GM18909 (cell line): Measurements from ENCODE around the gene RNF26.

ENCODE experiments used
- ATAC-seq: cut with Tn5 transposase; IDR thresholded peaks from one replicate; pipeline ENCODE4 v1.9.1; 2021; ENCODE audit warnings: mild to moderate bottlenecking; ENCODE audit not compliant: unreplicated experiment, poor library complexity

RNF26 gene

DNA sequence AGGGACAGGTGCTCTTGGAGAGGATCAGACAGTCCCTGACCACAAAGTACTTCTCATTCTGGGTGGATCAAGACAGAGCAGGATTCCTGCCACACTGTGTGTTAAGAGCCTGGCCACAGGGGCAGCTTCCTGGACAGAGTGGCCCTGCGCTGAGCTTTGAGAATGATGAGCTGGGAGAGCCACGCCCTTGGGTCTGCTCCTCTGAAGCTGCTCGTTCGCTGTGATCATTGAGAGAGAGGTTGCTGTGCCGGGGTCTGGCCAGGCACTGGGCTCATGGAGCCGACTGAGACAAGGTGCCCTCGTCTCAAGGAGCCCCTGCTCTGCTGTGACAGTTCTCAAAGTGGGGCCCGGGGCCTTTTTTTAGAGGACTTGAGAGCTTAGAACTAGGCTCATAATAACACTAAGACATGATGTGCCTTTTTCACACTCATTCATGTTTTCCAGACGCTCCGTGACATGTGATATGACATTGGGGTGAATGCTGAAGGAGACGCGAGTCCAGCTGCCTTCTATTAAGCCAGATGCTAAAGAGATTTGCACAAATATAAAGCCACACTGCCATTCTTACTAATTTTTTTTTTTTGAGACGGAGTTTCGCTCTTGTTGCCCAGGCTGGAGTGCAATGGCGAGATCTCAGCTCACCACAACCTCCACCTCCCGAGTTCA is 13.7 kb downstream of the RNF26 start:
- no peak for ATAC-seq

DNA sequence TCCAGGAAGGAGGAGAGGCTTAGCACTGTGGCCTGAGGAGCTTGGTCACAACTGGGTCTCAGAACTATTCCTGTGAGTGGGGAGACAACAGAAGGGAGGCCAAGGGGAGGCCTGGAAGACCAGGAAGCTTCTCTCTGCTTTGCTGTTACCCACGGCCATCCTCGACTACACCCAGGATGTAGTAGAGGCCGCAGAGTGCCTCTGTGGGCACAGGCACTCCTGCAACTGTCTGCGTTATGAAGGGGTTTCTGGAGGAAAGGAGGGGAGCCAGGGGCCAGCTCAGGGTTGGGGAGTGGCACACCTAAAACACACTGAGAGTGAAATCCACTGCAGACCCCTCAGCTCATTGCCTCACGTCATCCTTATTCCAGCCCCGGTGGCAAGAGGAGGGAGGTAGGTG is 16.0 kb downstream of the RNF26 start:
- ATAC-seq: no peak

DNA sequence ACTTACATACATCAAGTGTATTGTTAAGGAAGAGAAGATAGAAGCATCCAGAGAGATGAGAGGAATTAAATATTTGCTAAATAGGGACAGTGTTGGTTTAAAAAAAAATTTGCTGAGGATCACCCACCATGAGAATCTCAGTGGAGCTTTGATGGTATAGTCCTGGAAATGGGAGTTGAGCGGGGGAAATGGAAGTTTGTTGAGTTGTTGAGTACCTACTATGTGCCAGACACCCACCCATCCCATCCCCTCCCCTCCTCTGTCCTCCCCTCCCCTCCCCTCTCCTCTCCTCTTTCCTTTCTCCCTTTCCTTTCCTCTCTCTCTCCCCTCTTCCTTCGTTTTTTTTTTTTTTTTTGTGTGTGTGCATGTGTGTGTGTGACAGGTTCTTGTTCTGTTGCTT is 16.9 kb downstream of the RNF26 start:
- no peak for ATAC-seq

DNA sequence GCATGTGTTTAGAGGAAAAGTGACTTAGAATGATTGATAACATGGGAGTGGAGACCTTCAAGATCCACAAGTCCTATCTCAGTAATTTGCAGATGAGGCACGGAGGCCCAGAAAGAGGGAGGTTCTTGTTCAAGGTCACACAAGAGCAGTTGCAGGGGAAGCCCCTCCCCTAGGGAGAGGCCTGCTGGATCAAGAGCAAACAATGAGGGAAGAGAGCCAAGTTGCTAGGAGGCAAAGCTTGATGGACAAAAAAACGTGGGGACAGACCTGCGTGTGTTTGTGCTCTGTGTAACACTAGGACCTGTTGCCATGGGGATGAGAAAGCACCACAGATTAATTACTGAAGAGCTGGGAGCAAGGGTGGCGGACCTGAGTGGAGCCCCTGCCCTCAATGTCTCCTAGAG is 18.5 kb downstream of the RNF26 start:
- no peak for ATAC-seq

DNA sequence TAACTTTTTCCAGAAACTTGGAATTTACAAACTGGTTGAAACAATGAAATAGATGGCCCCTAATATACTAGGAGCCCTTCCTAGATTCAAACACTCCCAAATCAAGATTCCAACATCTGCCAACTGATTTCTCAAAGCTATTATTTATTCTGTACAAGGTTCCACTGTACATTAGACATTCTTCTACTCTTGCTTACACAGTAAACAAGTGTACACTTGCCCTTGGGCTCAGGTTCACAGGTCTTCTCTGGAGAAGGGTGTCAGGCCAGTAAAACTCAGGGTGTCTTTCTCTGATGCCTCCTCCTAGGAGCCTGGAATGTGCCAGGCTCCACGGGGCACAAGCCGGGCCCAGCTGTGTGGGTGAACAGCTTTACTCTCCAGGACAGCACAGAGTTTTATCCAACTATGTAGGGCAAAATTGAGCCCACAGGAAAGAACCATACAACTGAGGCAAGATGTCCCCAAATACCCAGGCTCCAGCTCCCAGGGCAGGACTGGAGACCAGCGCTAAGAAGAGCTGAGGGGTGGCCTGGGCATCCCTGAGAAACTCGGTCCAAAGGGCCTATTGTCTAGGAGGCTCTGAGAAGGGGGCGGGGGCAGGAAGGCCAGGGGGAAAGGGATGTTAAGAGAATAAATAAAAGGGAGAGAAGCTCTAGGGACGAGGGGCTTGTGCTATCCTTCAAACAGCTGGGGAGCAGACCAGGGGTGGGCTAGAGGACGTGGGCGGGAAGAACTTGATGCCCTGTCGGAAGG is 20.9 kb downstream of the RNF26 start:
- no peak for ATAC-seq

DNA sequence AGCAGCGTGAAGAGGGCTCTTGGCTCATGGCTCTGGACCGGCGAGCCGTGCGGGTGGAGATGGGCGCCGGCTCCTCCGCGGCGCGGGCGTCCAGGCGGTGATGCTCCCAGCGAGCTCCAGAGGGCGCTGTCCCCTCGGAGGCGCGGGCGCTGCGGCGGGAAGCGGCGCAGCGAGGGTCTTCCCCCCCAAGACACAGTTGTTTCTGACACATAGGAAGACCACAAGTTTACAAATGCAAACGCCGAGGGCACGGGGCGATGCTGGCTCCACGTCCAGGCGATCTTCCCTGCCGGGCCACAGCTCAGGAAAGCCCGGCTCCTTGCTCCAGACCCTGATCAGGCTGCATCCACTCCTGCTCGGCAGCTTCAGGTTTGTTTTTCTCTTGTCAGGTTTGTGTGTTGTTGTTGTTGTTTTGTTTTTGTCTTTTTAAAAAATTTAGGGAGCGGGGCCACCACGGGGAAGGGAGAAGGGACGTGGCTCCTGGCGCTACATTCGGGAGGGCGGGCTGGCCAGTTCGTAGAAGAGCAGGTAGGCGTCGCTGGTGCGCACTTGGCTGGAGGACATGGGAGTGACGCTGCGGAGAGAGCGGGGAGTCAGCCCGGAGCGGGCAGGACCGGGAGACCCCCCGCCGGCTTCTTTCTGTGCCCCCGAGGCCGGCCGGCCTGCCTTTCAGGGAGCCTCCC is 22.2 kb downstream of the RNF26 start:
- ATAC-seq: peak; percentile 70

DNA sequence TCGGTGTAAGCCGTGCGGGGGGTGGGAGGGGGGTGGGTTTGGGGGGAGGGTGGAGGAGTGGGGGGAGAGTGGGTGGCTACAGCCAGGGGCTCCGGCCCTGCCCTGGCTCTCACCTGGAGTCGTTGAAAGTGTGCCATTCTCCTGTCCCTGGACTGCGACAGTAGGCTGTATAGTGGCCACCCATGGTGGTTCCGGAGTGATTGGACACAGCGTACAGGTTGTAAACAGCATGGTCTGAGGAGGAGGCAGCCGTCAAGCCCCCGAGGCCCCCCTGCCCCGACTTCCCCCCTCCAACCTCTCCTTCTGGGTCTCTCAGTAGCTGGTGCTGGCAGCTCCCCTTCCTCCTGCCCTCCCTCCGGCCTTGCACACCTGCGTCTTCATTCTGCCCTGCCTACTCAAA is 22.7 kb downstream of the RNF26 start:
- no peak for ATAC-seq

DNA sequence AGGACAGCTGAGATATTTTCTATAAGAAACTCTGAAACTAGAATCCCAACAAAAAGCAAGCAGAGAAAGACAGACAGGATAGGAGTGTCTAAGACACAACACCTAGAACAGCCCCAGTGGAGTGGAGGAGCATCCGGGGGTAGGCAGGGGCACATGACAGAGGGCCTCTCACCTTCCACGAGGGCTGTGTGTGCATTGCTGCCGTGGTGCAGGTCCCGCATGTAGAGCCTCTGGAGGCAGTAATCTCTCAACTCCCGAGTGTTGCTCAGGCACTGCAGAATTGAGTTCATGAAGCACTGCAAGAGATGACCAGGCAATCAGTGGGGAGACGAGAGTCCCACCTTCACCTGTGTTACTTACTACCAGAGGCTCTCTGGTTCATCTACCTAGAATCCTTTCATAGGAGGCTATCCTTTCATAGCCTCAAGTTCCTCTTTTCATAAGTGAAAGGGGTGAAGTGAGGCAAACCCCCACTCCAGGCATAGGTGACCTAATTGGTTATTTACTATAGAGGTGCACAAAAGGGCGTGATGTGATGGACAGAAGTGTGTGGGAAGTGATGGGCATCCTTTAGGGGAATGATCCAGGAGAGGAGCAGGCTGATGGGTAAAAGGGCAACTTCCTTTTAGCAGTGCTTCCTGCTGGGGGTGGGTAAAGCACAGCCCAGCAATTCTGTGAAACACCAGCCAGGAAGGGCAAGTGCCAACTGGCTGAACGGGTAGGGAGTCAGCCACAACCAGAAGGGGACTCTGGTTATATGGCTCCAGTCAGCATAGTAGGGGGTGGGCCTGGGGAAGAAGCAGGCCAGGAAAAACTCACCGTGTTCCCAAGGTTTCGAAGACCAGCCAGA is 25.3 kb downstream of the RNF26 start:
- no peak for ATAC-seq

DNA sequence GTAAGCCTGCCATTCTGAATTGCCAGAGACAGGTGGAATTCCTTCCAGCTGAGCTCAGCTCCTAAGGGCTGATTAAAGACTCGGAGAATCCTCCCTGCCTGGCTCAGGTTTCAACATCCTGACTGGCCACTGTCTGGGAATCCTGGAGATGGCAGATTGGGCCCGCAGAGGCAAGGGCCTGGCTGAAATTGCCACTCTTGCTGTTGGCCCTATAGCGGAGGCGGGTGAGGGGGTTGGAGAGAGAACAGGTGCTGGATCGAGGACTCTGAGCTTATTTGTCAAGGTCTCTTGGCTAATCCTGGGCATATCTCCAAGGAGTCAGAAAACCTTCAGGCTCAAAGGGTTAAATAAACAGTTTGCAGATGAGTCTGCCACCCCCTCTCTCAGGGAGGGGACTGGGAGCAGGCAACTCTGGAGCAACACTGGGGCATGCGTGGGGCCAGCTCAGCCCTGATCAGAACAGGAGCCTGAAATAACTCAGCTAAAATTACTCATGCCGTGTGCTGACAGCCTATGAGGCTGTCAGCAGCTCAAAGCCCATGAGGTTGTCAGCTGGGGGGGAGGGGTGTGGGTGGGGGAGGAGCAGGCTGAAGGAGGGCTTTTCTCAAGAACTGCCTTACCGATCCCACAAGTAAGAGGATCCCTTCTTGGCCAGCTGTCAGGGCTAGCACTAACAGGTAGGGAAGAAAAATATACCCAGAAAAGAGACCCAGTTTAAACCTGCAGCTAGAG is 26.9 kb downstream of the RNF26 start:
- ATAC-seq: no peak

DNA sequence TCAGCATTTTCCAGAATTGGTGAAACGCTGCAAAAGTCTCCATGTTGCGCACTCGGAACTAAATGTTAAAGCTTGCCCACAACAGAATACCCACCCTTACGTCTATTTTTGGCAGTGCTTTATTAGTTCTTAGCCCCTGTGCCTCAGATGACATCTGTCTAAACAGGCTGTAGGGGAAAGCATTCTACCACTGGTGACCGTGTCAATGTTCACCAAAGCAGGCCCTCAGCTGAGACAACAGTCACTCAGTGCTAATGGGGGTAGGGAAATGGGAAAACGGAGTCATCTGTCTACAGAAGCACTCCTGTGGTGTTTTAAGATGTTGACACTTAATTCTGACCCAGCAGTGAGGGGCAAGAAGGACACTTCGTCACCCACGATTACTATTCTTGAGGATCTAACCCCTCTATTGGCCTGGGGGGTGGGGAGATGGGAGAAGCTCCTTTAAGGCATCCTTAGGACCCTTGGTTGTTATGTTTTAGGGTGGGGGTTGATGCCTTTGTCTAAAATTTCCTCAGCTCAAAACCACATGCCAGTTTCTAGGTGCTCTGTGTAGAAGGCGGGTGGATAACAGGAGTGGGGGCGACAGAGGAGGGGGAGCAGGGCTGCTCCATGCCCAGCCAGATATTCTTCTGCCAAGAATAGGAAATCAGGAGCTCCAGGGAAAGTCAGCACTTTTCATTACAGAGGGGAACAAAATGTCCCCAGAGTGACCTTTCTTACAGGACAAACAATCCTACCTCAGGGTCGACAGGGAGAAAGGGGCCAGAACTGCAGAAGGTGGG is 27.8 kb downstream of the RNF26 start:
- ATAC-seq: no peak

DNA sequence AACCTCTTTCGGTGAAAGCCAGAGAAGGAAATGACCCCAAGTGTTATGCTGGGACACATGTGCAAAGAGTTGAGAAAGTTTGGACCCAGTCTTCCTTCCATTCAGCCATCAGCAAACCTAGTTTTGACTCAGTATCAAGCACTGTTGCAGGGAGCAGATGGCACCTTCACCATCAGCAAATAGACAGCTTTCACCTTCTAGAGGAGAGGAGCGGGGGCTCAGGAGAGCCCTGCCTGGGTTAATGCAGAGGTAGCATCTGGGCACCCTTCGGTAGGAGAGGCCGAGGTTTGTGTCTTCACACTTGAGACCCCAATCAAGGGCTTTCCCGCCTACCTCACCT is 28.4 kb downstream of the RNF26 start:
- no peak for ATAC-seq

DNA sequence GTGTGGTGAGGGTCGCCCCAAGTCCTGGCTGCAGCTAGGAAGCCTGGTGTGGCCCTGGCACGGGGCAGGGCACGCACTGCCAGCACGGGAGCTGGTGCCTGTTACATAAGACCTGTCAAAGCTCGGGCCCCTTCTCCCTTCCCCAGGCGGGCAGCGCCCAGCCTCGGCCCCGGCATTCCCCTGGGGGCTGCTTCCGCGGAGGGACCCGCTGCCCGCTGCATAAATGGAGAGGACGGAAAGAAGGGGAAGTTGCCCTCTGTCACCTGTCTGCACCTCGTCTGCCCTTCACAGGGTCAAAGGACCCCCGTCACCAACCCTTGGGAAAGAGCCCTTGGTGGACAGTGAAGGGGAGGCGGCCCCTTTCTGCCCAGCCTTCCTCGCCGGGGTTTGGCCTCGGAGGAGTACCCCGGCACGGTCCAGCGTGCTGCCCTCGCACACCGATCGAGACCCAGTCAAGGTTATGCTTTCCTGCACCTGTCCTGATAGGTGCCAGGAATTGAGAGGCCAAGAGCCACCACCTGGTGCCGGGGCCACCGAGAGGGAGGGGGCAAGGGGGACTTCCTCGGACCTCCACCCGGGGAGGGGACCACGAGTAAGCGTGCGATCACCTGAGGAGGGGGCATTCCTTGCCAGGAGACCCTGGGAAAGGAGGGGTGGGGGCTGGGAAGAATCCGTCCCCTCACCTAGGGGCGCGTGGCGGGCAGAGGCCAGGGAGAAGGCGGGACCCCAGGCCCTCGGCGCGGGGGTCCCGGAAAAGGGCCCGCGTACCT is 28.9 kb downstream of the RNF26 start:
- no peak for ATAC-seq

DNA sequence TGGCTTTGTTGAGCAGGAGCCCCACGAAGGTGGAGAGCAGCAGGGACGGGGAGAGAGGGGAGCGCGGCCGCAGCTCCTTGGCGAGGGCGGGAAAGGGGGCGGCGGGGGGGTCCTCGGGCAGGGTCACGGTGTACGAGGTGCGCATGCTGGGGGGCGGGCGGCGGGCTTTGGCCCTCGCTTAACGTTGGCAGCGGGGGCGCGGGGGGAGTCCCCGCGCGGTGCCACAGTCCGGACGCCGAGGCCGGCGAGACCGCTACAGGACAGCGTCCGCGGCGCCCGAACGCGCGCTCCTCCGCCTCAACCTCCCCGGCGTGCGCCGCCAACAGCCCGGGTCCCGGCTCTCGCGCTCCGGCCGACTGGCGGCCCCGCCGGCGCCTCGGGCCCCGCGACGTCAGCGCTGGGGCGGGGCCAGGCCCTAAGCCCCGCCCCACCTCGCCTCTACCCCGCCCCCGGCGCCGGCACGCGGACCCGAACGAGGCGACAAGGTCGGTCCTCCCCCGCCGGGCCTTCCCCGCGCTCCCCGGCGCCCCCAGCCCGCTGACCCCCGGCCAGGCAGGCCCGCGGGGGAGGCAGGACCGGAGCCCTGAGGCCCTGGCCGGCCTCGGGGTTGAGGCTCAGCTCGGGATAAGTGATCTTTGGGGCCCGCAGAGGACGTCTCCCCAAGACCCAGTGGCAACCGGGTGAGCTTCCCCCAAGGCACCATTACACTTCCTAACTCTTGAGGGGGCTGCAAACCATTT is 29.7 kb downstream of the RNF26 start:
- no peak for ATAC-seq

DNA sequence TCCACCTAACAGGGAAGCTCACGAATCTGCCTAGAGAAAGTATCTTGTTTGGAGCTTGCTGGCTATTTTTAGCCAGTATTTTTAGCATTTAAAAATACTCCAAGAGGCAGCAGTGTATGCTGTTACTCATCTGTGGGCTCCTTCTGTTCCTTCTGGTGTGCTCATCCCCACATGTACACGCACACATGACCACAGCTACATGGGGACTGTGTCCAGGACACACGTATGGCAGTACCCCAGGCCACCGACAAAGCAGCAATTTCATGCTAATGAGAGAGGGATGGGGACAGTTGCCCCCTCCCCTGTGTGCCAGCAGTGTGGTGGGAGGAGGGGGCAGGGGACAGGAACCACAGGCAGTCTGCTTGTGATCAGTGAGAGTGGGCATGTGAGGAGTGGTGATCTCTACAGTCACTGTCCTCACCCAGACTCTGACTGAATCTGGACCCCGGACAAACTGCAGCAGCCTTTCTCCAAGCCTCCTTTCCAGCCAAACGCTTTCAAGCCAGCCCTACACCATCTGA is 30.8 kb downstream of the RNF26 start:
- ATAC-seq: no peak

DNA sequence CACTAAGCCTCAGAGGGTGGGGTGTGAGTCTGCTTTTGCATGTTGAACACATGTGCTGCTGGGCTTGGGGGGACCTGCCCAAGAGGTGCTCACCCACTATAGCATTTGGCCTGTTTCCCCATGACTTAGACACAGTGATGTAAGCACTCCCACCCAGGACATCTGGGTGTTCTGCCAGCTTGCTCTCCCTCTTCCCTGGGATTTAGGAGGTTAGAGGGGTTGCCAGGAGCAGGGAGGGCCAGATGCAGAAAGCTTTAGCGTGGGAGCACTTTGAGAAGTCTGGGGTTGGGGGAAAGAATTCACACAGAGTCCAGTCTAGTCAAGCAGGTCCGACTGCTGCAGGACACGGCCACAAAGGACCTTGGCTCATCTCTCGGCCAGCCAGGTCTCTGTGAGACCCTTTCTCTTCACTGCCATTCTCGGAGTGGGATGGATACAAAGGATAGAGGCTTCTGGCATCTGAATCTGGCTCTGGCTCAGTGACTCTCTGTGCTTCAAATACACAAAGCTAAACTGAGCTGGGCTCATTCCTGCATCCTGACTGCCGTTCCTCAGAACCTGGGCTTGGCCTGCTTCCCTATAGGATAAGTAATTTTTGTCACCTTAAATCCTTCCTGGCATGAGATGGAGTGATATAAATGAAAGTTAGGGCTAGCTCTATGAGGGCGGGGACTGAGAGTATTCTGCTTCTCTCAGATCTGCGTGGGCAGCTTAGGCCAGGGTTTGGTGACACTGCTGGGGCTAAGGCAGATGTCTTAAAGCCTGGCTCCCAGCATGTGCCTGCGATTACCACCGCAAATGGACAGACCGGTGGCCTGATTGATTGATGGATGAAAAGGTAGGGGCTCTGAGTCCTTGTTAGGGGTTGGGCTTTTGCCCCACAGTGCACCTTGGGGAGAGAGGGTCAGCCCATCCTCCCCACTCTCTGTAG is 32.6 kb downstream of the RNF26 start:
- ATAC-seq: no peak

DNA sequence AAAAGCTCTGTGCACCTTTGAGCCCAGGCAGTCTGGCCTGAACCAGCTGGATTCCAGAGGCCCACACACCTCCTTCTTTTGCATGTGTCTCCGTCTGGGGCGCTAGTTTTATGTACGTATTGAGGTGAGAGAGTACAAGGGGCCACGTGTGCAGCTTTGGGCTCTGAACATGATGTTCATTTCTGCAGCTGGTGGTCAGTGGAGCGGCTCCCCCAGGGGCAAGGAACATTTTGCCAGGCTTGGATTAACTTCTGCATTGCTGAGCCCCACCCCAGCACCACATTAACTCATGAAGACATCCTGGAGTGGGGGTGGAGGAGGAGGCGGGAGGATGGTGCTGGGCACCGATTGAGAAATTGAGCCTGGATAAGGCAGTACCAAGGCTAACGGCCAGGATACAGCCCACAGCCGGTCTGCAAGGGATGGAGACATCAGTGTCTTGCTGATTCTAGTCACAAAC is 33.4 kb downstream of the RNF26 start:
- no peak for ATAC-seq
